CD14-positive monocyte (primary cell): ENCODE results near the gene LRFN3. TPM values are rescaled to one million over a fixed set of nuclear protein-coding genes. Genes with fewer than 3 reads are reported as not detected.
A peak's percentile ranks its signal among the peaks of the same experiment; 100 is the strongest.

Source experiments
- DNase-seq, 3 donors: peaks; one replicate each; pipeline ENCODE4 v3.0.0-alpha.2; 2011 to 2022
- H2AFZ ChIP-seq: 2 replicates; pipeline ENCODE4 v1.6.0; 2012; ENCODE audit warnings: mild to moderate bottlenecking, low read depth, low read length, inconsistent platforms; ENCODE audit not compliant: insufficient read depth, poor library complexity, severe bottlenecking
- H3K27ac ChIP-seq, 2 donors: 1 replicate in 1 of 2; 2 replicates in 1 of 2; pipeline ENCODE4 v1.5.1; 2012 to 2013; ENCODE audit warnings: low read length in 2 of 2, control low read depth in 1 of 2, inconsistent platforms in 1 of 2, low read depth in 1 of 2, mild to moderate bottlenecking in 1 of 2
- H3K27me3 ChIP-seq, 2 donors: one replicate each; pipeline versions ENCODE4 v1.6.0 to v1.6.1; 2011 to 2013; ENCODE audit warnings: low read length in 2 of 2; ENCODE audit not compliant: control insufficient read depth in 2 of 2, insufficient read depth in 2 of 2
- H3K36me3 ChIP-seq, 2 donors: replicated peaks in 1 of 2; 1 replicate in 1 of 2; 2 replicates in 1 of 2; pipeline versions ENCODE4 v1.5.1 to v1.6.1; 2012 to 2013; ENCODE audit warnings: low read length in 2 of 2, control low read depth in 1 of 2, inconsistent platforms in 1 of 2, mild to moderate bottlenecking in 1 of 2; ENCODE audit not compliant: insufficient read depth in 2 of 2, control insufficient read depth in 1 of 2
- H3K4me1 ChIP-seq, 2 donors: 1 replicate in 1 of 2; 2 replicates in 1 of 2; pipeline versions ENCODE4 v1.5.1 to v1.6.1; 2012 to 2013; ENCODE audit warnings: low read length in 2 of 2, control low read depth in 1 of 2, inconsistent platforms in 1 of 2, mild to moderate bottlenecking in 1 of 2, moderate library complexity in 1 of 2; ENCODE audit not compliant: insufficient read depth in 2 of 2, control insufficient read depth in 1 of 2
- H3K4me2 ChIP-seq: replicated peaks from 2 replicates; pipeline ENCODE3; 2012; ENCODE audit warnings: low read length, moderate library complexity, mild to moderate bottlenecking; ENCODE audit not compliant: poor library complexity, severe bottlenecking; ENCODE audit errors: extremely low read depth
- H3K4me3 ChIP-seq, 3 experiments: fragments of 200-600 bp in 1 of 3; sonication (generic) in 1 of 3; replicated peaks in 1 of 3; 1 replicate in 2 of 3; 2 replicates in 1 of 3; pipeline ENCODE4 v1.5.1; 2011 to 2013; ENCODE audit warnings: low read length in 3 of 3, mild to moderate bottlenecking in 3 of 3, control low read depth in 2 of 3, low read depth in 2 of 3, inconsistent platforms in 1 of 3, moderate library complexity in 1 of 3
- H3K79me2 ChIP-seq: 2 replicates; pipeline ENCODE4 v1.6.0; 2012; ENCODE audit warnings: mild to moderate bottlenecking, control low read depth, inconsistent platforms, low read length, moderate library complexity; ENCODE audit not compliant: insufficient read depth
- H3K9ac ChIP-seq: 2 replicates; pipeline ENCODE4 v1.6.0; 2017; ENCODE audit warnings: low read length, mild to moderate bottlenecking; ENCODE audit not compliant: insufficient read depth, poor library complexity, severe bottlenecking
- H3K9me3 ChIP-seq, 2 donors: replicated peaks in 1 of 2; 1 replicate in 1 of 2; 2 replicates in 1 of 2; pipeline versions ENCODE4 v1.5.1 to v1.6.1; 2012 to 2013; ENCODE audit warnings: low read length in 2 of 2, control low read depth in 1 of 2; ENCODE audit not compliant: control insufficient read depth in 1 of 2, insufficient read depth in 1 of 2
- H4K20me1 ChIP-seq: 2 replicates; pipeline ENCODE4 v1.6.0; 2012; ENCODE audit warnings: mild to moderate bottlenecking, low read length, control low read depth, moderate library complexity; ENCODE audit not compliant: insufficient read depth
- H3K27ac Mint-ChIP-seq, 7 donors: one replicate each; pipeline ENCODE4 v1.8.0; 2020; ENCODE audit warnings: mild to moderate bottlenecking in 7 of 7, mixed read lengths in 7 of 7, moderate library complexity in 6 of 7, inconsistent platforms in 2 of 7
- H3K27me3 Mint-ChIP-seq, 3 donors: one replicate each; pipeline ENCODE4 v1.8.0; 2021 to 2022; ENCODE audit warnings: low read depth in 3 of 3, mild to moderate bottlenecking in 3 of 3, mixed read lengths in 3 of 3, moderate library complexity in 3 of 3, inconsistent platforms in 1 of 3
- H3K36me3 Mint-ChIP-seq, 2 donors: one replicate each; pipeline ENCODE4 v1.8.0; 2020; ENCODE audit warnings: mixed read lengths in 2 of 2, inconsistent platforms in 1 of 2, mild to moderate bottlenecking in 1 of 2
- H3K4me1 Mint-ChIP-seq: one replicate; pipeline ENCODE4 v1.8.0; 2020; ENCODE audit warnings: mild to moderate bottlenecking, mixed read lengths
- H3K4me3 Mint-ChIP-seq, 2 donors: one replicate each; pipeline ENCODE4 v1.8.0; 2020; ENCODE audit warnings: mild to moderate bottlenecking in 2 of 2, mixed read lengths in 2 of 2, moderate library complexity in 1 of 2
- H3K9me3 Mint-ChIP-seq, 7 donors: one replicate each; pipeline ENCODE4 v1.8.0; 2020 to 2022; ENCODE audit warnings: mixed read lengths in 7 of 7, mild to moderate bottlenecking in 6 of 7, moderate library complexity in 6 of 7, inconsistent platforms in 2 of 7
- WGBS: methylation state at CpG from one replicate; pipeline ENCODE4 v1.1.5; 2013; ENCODE audit warnings: missing lambda C conversion rate; ENCODE audit not compliant: insufficient coverage; 5-methylcytosine and 5-hydroxymethylcytosine counted together
- intact Hi-C, 2 donors: fragments of 100-400 bp; cut with micrococcal nuclease; formaldehyde crosslinking; loops; one replicate each; pipeline versions ENCODE4 v1.15.0 to v1.15.1; 2023
- polyA plus RNA-seq, 3 donors: library from polyadenylated mRNA; depleted of rRNA in 1 of 3; unstranded in 2 of 3; stranded (reverse) in 1 of 3; fragments of 300-500 nt in 2 of 3; fragments of >200 nt in 1 of 3; fragmentation: Illumina TruSeq in 2 of 3; gene quantifications; 1 replicate in 2 of 3; 2 replicates in 1 of 3; pipeline ENCODE4 v1.2.3, GENCODE V29; 2012 to 2021
- TF ChIP-seq, protein P1 (sequence below): fragments of 200-600 bp; IDR thresholded peaks from one replicate; pipeline ENCODE4 v1.8.0; 2022; ENCODE audit warnings: antibody characterized with exemption, mild to moderate bottlenecking

Gene LRFN3
- polyA plus RNA-seq, 3 donors: 0.04 TPM; not detected in 2

GRCh38 chr19:35913589-35913988, 22.6 kb upstream of the LRFN3 start:
- intact Hi-C loops: loop anchor here in 1 of 2 donors (1.0 to 2.0 kb wide), 2 partner anchors 11 to 15 kb away; partner anchors contain the start of gene HCST
- H3K27ac ChIP-seq: peak overlapping the region; percentile 54 to 86
- peak; percentile 78 to 89 (median 87) for DNase-seq
- WGBS: 53% methylated on average over 3 of the region's 7 CpGs
- no peaks in the 10 kb centered on the region for H3K27me3 ChIP-seq
- H4K20me1 ChIP-seq: no peaks in the 10 kb centered on the region
- Mint-ChIP-seq H3K36me3 (no peaks in the 10 kb centered on the region), H3K4me1 (peaks cover 61% of the 10 kb centered on the region), H3K27me3 (peaks cover 0 to 5% (median 0%) of the 10 kb centered on the region in 3 donors), H3K9me3 (peaks cover 0 to 2% (median 0%) of the 10 kb centered on the region in 7 donors), H3K4me3 (no peak overlapping the region), H3K27ac (peak overlapping the region; percentile 90 to 98 (median 96))
- no peaks in the 10 kb centered on the region for H3K36me3 ChIP-seq
- peak overlapping the region; percentile 36 for H3K9ac ChIP-seq
- no peaks in the 10 kb centered on the region for H3K9me3 ChIP-seq
- peaks cover 68 to 78% of the 10 kb centered on the region in 2 donors for H3K4me1 ChIP-seq
- TF ChIP-seq, protein P1, sequence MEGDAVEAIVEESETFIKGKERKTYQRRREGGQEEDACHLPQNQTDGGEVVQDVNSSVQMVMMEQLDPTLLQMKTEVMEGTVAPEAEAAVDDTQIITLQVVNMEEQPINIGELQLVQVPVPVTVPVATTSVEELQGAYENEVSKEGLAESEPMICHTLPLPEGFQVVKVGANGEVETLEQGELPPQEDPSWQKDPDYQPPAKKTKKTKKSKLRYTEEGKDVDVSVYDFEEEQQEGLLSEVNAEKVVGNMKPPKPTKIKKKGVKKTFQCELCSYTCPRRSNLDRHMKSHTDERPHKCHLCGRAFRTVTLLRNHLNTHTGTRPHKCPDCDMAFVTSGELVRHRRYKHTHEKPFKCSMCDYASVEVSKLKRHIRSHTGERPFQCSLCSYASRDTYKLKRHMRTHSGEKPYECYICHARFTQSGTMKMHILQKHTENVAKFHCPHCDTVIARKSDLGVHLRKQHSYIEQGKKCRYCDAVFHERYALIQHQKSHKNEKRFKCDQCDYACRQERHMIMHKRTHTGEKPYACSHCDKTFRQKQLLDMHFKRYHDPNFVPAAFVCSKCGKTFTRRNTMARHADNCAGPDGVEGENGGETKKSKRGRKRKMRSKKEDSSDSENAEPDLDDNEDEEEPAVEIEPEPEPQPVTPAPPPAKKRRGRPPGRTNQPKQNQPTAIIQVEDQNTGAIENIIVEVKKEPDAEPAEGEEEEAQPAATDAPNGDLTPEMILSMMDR: no peak
- peak overlapping the region; percentile 12 for H3K4me2 ChIP-seq
- peaks cover 6% of the 10 kb centered on the region for H3K79me2 ChIP-seq
- no peak overlapping the region for H2AFZ ChIP-seq
- no peak overlapping the region for H3K4me3 ChIP-seq

DNA sequence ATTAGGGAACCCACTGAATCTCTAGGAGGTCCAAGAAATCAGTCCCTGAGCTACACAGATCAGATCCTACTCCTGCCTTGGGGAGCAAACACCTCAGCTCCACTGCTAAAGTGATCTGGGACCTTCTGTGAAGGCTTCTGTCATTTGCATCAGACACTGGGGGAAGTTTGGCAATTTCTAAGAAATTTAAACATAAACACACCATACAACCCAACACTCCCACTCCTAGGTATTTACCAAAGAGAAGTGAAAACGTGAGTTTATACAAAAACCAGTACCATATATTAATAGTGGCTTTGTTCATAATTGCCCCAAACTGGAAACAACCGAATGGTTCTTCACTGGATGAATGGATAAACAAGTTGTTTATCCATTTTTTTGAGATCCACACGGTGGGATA, 20.7 kb upstream of the LRFN3 start:
- Mint-ChIP-seq H3K27me3 (peaks cover 0 to 5% (median 0%) of the 10 kb centered on the region in 3 donors), H3K9me3 (peaks cover 0 to 2% (median 0%) of the 10 kb centered on the region in 7 donors), H3K36me3 (no peaks in the 10 kb centered on the region), H3K4me3 (peak overlapping the region in 1 of 2 donors; percentile 68), H3K4me1 (peaks cover 47% of the 10 kb centered on the region), H3K27ac (peak overlapping the region; percentile 92 to 98 (median 95))
- H4K20me1 ChIP-seq: no peaks in the 10 kb centered on the region
- no peak overlapping the region for H3K9ac ChIP-seq
- WGBS: no CpG with 5 or more reads among the region's 3 CpGs
- no peaks in the 10 kb centered on the region for H3K36me3 ChIP-seq
- TF ChIP-seq, protein P1: no peak
- H3K9me3 ChIP-seq: no peaks in the 10 kb centered on the region
- peak overlapping the region; percentile 54 for H2AFZ ChIP-seq
- peak; percentile 27 to 53 (median 40) for DNase-seq
- H3K27ac ChIP-seq: peak overlapping the region; percentile 54 to 86
- H3K79me2 ChIP-seq: no peaks in the 10 kb centered on the region
- intact Hi-C loops: no loop called here
- peaks cover 51 to 60% of the 10 kb centered on the region in 2 donors for H3K4me1 ChIP-seq
- peak overlapping the region in 1 of 3 experiments; percentile 32 for H3K4me3 ChIP-seq
- no peaks in the 10 kb centered on the region for H3K27me3 ChIP-seq
- peak overlapping the region; percentile 33 for H3K4me2 ChIP-seq
